SK-N-SH treated with all-trans-retinoic acid at 6 μM for 48 hours (cell line): ENCODE measurements around the gene RERG.

Experiments used
- BACH2 ChIP-seq: fragments of 250-450 bp; sonication (Bioruptor Pico); IDR thresholded peaks from 2 replicates; pipeline ENCODE4 v1.9.0; 2021; ENCODE audit warnings: mild to moderate bottlenecking, borderline replicate concordance
- CREB5 ChIP-seq: fragments of 250-450 bp; sonication (Bioruptor Pico); IDR thresholded peaks from 2 replicates; pipeline ENCODE4 v1.5.1; 2020; ENCODE audit warnings: low read depth, mild to moderate bottlenecking, moderate library complexity
- OSR1 ChIP-seq: fragments of 250-450 bp; sonication (Bioruptor Pico); IDR thresholded peaks from 2 replicates; pipeline ENCODE4 v1.8.0; 2022; ENCODE audit warnings: moderate library complexity, mild to moderate bottlenecking, inconsistent platforms
- PPARA ChIP-seq: fragments of 250-450 bp; sonication (Bioruptor Pico); IDR thresholded peaks from 2 replicates; pipeline ENCODE4 v1.5.0; 2020; ENCODE audit warnings: mild to moderate bottlenecking, borderline replicate concordance
- TCF4 ChIP-seq: fragments of 250-450 bp; sonication (Bioruptor Pico); IDR thresholded peaks from 2 replicates; pipeline ENCODE4 v1.8.0; 2021; ENCODE audit warnings: mild to moderate bottlenecking, moderate library complexity, borderline replicate concordance
- TOX ChIP-seq: fragments of 250-450 bp; sonication (Bioruptor Pico); IDR thresholded peaks from 2 replicates; pipeline ENCODE4 v1.8.0; 2021; ENCODE audit warnings: mild to moderate bottlenecking, moderate library complexity, borderline replicate concordance
- ZFP3 ChIP-seq: fragments of 250-450 bp; sonication (Bioruptor Pico); IDR thresholded peaks from 2 replicates; pipeline ENCODE4 v1.5.0; 2020; ENCODE audit warnings: mild to moderate bottlenecking, moderate library complexity
- ZFP30 ChIP-seq: fragments of 450-650 bp; formaldehyde crosslinking; IDR thresholded peaks from 2 replicates; pipeline ENCODE4 v1.5.0; 2022; ENCODE audit warnings: mild to moderate bottlenecking, moderate library complexity
- TF ChIP-seq, protein P1 (sequence below): fragments of 250-450 bp; sonication (Bioruptor Pico); IDR thresholded peaks from 2 replicates; pipeline ENCODE4 v1.5.0; 2020; ENCODE audit warnings: mild to moderate bottlenecking, moderate library complexity
- TF ChIP-seq, protein P2 (sequence below): fragments of 250-450 bp; sonication (Bioruptor Pico); IDR thresholded peaks from 2 replicates; pipeline ENCODE4 v1.8.0; 2020; ENCODE audit warnings: mild to moderate bottlenecking, moderate library complexity, borderline replicate concordance

DNA sequence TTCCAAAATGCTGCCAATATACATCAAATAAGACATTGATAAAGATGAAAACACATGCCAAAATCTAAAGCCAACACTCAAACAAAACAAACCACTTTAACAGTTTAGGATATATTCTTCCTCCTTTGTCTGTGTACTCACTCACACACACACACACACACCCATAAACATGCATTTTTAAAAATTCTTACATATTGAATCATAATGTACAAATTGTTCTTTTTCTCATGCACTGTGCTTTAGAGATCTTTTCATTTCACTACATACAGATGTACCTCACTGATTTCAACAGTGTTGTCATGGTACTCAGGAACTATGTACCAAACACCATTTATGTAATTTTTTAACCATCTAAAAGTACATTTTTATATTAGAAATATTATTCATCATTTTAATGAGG, 9.5 kb upstream of the RERG start:
- TF ChIP-seq ZFP3 (CRISPR knock-in tag) (no peak), BACH2 (CRISPR knock-in tag) (no peak), CREB5 (CRISPR knock-in tag) (no peak), TCF4 (no peak), TOX (CRISPR knock-in tag) (no peak), OSR1 (CRISPR knock-in tag) (no peak), ZFP30 (no peak), PPARA (CRISPR knock-in tag) (no peak)
- TF ChIP-seq, protein P1, sequence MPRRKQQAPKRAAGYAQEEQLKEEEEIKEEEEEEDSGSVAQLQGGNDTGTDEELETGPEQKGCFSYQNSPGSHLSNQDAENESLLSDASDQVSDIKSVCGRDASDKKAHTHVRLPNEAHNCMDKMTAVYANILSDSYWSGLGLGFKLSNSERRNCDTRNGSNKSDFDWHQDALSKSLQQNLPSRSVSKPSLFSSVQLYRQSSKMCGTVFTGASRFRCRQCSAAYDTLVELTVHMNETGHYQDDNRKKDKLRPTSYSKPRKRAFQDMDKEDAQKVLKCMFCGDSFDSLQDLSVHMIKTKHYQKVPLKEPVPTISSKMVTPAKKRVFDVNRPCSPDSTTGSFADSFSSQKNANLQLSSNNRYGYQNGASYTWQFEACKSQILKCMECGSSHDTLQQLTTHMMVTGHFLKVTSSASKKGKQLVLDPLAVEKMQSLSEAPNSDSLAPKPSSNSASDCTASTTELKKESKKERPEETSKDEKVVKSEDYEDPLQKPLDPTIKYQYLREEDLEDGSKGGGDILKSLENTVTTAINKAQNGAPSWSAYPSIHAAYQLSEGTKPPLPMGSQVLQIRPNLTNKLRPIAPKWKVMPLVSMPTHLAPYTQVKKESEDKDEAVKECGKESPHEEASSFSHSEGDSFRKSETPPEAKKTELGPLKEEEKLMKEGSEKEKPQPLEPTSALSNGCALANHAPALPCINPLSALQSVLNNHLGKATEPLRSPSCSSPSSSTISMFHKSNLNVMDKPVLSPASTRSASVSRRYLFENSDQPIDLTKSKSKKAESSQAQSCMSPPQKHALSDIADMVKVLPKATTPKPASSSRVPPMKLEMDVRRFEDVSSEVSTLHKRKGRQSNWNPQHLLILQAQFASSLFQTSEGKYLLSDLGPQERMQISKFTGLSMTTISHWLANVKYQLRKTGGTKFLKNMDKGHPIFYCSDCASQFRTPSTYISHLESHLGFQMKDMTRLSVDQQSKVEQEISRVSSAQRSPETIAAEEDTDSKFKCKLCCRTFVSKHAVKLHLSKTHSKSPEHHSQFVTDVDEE (CRISPR knock-in tag): no peak
- TF ChIP-seq, protein P2, sequence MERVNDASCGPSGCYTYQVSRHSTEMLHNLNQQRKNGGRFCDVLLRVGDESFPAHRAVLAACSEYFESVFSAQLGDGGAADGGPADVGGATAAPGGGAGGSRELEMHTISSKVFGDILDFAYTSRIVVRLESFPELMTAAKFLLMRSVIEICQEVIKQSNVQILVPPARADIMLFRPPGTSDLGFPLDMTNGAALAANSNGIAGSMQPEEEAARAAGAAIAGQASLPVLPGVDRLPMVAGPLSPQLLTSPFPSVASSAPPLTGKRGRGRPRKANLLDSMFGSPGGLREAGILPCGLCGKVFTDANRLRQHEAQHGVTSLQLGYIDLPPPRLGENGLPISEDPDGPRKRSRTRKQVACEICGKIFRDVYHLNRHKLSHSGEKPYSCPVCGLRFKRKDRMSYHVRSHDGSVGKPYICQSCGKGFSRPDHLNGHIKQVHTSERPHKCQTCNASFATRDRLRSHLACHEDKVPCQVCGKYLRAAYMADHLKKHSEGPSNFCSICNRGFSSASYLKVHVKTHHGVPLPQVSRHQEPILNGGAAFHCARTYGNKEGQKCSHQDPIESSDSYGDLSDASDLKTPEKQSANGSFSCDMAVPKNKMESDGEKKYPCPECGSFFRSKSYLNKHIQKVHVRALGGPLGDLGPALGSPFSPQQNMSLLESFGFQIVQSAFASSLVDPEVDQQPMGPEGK (CRISPR knock-in tag): no peak
